SJSA1 (cell line): ENCODE results near the gene PRPF6. TPM values are rescaled to one million over a fixed set of nuclear protein-coding genes. Genes with fewer than 3 reads are reported as not detected.
"Not testable (repeated sequence)": the region's sequence is repeated elsewhere in the genome, so short reads cannot be mapped to it uniquely, and the experiment has no call there.

Experiments used
- DNase-seq, 2 experiments: peaks; one replicate each; pipeline ENCODE4 v3.0.0-alpha.2; 2015 to 2020; ENCODE audit warnings: low spot score in 2 of 2, low read depth in 1 of 2
- H3K27ac ChIP-seq: fragments of 250-450 bp; sonication (Bioruptor Pico); 2 replicates; pipeline ENCODE4 v1.5.1; 2020; ENCODE audit warnings: mild to moderate bottlenecking, moderate library complexity
- H3K27me3 ChIP-seq: fragments of 250-450 bp; sonication (Bioruptor Pico); replicated peaks from 2 replicates; pipeline ENCODE4 v1.5.1; 2020; ENCODE audit warnings: mild to moderate bottlenecking, moderate library complexity
- H3K36me3 ChIP-seq: fragments of 250-450 bp; sonication (Bioruptor Pico); 2 replicates; pipeline ENCODE4 v1.5.1; 2020; ENCODE audit warnings: mild to moderate bottlenecking
- H3K4me1 ChIP-seq: fragments of 250-450 bp; sonication (Bioruptor Pico); replicated peaks from 2 replicates; pipeline ENCODE4 v1.6.1; 2021; ENCODE audit warnings: mild to moderate bottlenecking
- H3K4me3 ChIP-seq: fragments of 250-450 bp; sonication (Bioruptor Pico); 2 replicates; pipeline ENCODE4 v1.5.1; 2020; ENCODE audit warnings: mild to moderate bottlenecking
- H3K9me3 ChIP-seq: fragments of 250-450 bp; sonication (Bioruptor Pico); replicated peaks from 2 replicates; pipeline ENCODE4 v1.5.1; 2020; ENCODE audit warnings: mild to moderate bottlenecking
- total RNA-seq: library from RNA; depleted of rRNA; stranded (reverse); fragments of >200 nt; shearing (Covaris generic); gene quantifications from 2 replicates; pipeline ENCODE4 v1.2.3, GENCODE V29; 2014

The PRPF6 gene
- total RNA-seq, 1 experiment from 2014 or later = 72.1 TPM

DNA sequence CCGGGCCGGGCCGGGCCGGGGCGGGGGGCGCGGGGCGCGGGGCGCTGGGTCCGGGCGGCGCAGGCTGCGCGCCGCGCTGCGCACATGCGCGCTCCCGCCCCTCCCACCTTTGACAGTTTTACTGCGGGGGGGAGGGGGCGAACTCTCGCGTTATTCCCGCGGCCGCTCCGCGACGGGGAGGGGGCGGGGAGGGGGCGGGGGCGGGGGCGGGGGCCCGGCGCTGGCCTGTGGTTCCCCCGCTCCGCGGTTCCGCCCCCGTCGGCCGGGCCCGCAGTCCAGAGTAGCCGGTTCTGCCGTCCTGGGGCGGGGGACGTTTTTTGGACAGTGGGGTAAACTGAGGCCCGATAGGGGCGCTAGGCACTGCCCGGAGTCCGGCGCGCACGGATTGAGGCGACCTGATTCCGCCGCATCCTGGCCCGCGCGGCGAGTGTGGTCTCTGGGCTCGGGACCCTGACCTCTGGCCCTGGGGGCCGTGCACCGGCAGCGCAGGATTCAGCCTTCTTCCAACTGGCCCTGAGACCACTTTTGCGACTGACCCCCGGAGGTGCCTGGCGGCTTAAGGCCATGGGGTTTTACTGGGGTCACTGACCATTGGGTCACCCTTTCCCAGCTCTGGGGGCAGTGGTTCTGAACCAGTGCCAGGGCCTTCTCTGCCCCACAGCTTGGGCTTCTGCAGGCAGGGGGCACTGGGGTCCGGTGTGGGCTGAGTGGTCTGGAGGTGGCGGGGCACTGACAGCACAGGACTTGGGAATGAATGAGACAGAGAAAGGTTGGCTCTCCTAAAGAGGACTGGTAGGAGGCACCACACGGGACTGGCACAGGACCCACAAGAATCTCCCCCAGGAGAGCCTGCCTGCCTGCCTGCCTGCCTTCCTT is 10.9 kb upstream of the PRPF6 start, which contains the start of gene ZNF512B:
Gene ZNF512B, minus strand, starts transcription at position 93 of the 876 bp plus-strand sequence. CDS start 1,980 bp downstream, outside the sequence.
- DNase-seq = peak in 1 of 2 experiments; percentile 75
- Histone ChIP-seq H3K4me3 (peak within 1 kb of the TSS; percentile 75), H3K27ac (no peak within 1 kb of the TSS), H3K27me3 (no peaks in the 10 kb centered on the region), H3K9me3 (0 out of 2 replicates have a peak, but pooled peaks cover 2% of the 10 kb centered on the region), H3K36me3 (peaks cover 36% of the 10 kb centered on the region), H3K4me1 (peaks cover 30% of the 10 kb centered on the region)

DNA sequence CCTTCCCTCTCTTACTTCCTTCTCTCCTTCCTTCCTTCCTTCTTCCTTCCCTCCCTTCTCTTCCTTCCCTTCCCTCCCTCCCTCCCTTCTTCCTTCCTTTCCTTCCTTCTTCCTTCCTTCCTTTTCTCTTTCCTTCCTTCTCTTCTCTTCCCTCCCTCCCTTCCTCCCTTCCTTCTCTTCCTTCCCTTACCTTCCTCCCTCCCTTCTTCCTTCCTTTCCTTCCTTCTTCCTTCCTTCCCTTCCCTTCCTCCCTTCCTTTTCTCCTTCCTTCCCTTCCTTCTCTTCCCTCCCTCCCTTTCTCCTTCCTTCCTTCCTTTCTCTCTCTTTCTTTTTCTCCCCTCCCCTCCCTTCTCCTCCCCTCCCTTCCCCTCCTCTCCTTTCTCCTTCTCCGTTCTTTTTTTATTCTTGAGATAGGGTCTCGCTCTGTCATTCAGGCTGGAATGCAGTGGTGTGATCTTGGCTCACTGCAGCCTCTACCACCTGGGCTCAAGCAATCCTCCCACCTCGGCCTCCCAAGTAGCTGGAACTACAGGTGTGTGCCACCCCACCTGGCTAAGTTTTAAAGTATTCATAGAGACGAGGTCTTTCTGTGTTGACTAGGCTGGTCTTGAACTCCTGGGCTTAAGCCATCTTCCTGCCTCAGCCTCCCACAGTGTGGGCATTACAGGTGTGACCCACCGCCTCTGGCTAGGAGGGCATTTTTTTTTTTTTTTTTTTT is 10.1 kb upstream of the PRPF6 start:
- H3K4me3 ChIP-seq = no peak overlapping the region
- 0 out of 2 replicates have a peak, but pooled peaks cover 2% of the 10 kb centered on the region for H3K9me3 ChIP-seq
- no peak for DNase-seq
- H3K27me3 ChIP-seq = no peaks in the 10 kb centered on the region
- peaks cover 34% of the 10 kb centered on the region for H3K4me1 ChIP-seq
- H3K36me3 ChIP-seq = peaks cover 36% of the 10 kb centered on the region
- no peak overlapping the region for H3K27ac ChIP-seq

DNA sequence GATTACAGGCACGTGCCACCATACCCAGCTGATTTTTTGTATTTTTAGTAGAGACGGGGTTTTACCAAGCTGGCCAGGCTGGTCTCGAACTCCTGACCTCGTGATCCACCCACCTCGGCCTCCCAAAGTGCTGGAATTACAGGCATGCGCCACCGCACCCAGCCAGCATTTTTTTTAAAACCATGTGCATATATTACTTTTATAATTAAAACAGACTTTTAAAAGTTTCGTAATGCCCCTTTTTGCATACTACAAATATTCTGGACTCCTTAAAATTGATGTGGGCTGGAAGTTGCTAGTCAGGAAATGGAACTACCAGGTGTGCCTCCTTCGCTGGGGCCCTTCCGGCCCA is 9.0 kb upstream of the PRPF6 start:
- peaks cover 26% of the 10 kb centered on the region for H3K36me3 ChIP-seq
- not testable (repeated sequence) for DNase-seq, H3K4me3 ChIP-seq, H3K27me3 ChIP-seq, H3K9me3 ChIP-seq, H3K27ac ChIP-seq
- H3K4me1 ChIP-seq = peaks cover 34% of the 10 kb centered on the region

DNA sequence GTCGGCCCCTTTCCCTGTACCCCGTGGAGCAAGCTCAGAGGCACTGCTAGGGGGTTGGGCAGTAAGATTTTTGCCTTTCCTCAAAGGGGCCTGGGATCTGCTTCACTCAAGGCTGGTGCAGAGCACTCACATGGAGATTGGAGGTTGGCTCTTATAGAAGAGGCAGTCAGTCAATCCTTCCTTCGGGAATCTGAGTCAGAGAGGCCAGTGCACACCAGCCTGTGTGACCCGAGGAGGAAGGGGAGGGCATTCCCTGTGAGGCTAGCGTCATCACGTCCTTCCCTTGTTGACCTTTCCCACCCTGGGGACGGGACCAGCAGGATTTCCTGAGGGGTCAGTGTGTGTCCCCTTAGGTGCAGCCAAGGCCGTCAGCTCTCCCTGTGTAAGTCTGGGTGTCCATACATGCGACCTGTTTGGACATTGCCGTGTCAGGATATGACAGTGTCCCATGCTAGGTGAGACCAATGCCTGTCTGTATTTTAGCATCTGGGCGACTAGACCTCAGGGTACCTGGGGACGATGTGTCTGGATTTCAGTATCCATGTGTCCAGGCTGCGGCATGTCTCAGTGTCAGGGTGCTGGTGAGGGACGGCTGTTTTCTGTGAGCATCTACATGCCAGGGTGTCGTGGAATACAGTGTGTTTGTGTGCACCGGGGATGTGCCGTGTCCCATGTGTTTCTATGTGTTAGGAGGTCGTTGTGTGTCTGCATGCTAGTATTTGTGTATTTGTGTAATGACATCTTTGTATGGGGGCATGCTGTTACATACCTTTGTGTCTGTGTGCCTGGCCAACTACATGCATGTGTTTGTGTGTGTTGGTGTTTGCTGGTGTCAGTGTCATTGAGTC is 8.4 kb upstream of the PRPF6 start:
- no peak for DNase-seq
- H3K4me3 ChIP-seq = no peak overlapping the region
- peaks cover 20% of the 10 kb centered on the region for H3K36me3 ChIP-seq
- peaks cover 35% of the 10 kb centered on the region for H3K4me1 ChIP-seq
- H3K9me3 ChIP-seq = 0 out of 2 replicates have a peak, but pooled peaks cover 2% of the 10 kb centered on the region
- H3K27me3 ChIP-seq = no peaks in the 10 kb centered on the region
- H3K27ac ChIP-seq = no peak overlapping the region

DNA sequence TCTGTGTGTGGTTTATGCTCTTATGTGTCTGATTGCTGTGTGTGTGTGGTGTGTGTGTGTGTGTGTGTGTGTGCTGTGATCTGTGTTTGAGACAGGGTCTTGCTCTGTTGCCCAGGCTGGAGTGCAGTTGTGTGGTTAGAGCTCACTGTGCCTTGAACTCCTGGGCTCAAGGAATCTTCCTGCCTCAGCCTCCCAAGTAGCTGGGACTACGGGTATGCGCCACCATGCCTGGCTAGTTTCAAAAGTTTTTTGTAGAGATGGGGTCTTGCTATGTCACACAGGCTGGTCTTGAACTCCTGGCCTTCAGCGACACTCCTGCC is 7.8 kb upstream of the PRPF6 start:
- Histone ChIP-seq H3K27ac (no peak overlapping the region), H3K27me3 (no peaks in the 10 kb centered on the region), H3K4me3 (no peak overlapping the region), H3K36me3 (peaks cover 15% of the 10 kb centered on the region), H3K9me3 (0 out of 2 replicates have a peak, but pooled peaks cover 2% of the 10 kb centered on the region), H3K4me1 (peaks cover 41% of the 10 kb centered on the region)
- DNase-seq = no peak

DNA sequence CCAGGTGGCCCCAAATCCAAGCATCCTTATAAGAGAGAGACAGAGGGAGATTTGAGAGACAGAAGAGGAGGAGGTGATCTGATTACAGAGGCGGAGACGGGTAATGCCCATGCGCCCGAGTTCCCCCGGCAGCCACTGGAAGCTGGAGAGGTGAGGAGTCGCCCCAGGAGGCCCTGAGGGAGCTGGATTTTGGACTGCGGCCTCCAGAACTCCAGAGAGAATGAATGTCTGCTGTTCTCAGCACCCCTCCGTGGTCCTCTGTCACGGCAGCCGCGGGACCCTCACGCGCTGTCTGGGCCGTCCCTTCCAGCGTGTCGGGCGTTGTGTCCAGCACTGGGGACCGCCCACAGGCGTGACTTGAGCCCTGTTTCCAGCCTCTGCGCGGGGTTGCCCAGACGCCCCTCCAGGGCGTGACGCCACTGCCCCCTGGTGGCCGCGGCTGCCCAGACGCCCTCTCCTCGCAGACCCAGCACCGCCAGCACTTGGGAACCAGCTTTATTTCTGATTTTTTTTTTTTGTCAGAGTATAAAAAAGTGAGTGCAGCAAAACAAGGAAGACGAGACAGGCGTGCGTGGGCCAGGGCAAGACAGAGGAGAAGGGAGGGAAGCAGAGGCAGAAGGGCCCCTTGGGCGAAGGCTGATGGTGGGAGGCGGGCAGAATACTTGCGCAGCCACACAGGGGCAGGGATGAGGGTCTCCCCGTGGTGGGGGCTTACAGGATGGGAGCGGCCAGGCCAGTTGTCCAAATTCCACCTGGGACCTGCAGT is 7.1 kb upstream of the PRPF6 start:
- Histone ChIP-seq H3K27ac (no peak overlapping the region), H3K27me3 (no peaks in the 10 kb centered on the region), H3K4me3 (peak overlapping the region; percentile 33), H3K9me3 (0 out of 2 replicates have a peak, but pooled peaks cover 2% of the 10 kb centered on the region), H3K4me1 (peaks cover 44% of the 10 kb centered on the region), H3K36me3 (peaks cover 8% of the 10 kb centered on the region; the same call in 1 of the 2 replicates)
- peak; percentile 83 to 88 for DNase-seq

DNA sequence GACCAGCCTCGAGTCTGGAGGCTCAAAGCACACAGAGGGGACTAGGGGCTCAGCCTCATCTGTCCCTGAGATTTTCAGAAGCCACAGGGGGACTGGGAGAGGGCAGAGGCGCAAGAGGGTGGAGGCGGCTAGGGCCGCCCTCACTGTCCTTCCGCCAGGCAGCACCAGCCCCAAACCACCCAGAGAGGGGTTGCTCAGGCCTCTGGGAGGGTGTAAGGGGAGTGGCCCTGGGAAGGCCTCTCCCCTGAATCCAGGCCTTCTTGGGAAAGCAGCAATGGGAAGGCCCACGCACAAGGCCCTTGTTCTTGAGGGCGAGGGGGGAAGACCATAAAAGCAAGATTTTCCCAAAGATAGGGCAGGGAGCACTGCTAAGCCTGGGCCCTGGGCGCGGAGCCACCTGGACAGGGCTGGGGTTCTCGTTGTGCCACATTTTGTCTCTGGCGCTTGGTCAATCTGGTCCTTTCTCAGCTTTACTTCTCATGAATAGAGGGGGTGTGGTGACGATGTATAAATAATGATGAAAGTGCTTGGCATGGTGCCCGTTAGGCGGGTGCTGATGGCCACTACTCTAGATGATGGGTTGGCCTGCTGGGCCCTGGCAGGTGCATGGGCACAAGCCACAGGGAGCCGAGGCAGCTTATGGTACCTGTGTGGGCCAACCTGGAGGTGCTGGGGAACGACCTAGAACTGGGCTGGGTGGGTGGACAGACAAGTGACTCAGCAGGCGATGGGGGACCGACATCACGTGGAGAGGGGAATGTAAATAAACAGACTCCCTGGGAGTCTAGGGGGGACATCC is 6.3 kb upstream of the PRPF6 start:
- Histone ChIP-seq H3K4me1 (peaks cover 43% of the 10 kb centered on the region), H3K4me3 (no peak overlapping the region), H3K27me3 (peaks cover 1% of the 10 kb centered on the region; the same call in 1 of the 2 replicates), H3K9me3 (0 out of 2 replicates have a peak, but pooled peaks cover 2% of the 10 kb centered on the region), H3K36me3 (peaks cover 3% of the 10 kb centered on the region; the same call in 1 of the 2 replicates), H3K27ac (no peak overlapping the region)
- DNase-seq = peak in 1 of 2 experiments; percentile 47

DNA sequence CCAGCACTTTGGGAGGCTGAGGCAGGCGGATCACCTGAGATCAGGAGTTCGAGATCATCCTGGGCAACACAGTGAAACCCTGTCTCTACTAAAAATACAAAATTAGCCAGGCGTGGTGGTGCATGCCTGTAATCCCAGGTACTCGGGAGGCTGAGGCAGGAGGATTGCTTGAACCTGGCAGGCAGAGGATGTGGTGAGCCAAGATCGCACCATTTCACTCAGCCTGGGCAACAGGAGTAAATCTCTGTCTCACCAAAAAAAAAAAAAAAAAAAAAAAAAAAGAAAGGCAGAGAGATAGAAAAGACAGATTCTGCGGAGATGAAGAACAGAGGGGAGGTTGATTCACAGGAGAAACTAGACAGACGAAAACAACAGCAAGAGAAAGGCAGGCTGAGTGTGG is 4.4 kb upstream of the PRPF6 start:
- peaks cover 51% of the 10 kb centered on the region for H3K4me1 ChIP-seq
- not testable (repeated sequence) for H3K36me3 ChIP-seq, DNase-seq, H3K9me3 ChIP-seq, H3K27me3 ChIP-seq, H3K27ac ChIP-seq, H3K4me3 ChIP-seq

DNA sequence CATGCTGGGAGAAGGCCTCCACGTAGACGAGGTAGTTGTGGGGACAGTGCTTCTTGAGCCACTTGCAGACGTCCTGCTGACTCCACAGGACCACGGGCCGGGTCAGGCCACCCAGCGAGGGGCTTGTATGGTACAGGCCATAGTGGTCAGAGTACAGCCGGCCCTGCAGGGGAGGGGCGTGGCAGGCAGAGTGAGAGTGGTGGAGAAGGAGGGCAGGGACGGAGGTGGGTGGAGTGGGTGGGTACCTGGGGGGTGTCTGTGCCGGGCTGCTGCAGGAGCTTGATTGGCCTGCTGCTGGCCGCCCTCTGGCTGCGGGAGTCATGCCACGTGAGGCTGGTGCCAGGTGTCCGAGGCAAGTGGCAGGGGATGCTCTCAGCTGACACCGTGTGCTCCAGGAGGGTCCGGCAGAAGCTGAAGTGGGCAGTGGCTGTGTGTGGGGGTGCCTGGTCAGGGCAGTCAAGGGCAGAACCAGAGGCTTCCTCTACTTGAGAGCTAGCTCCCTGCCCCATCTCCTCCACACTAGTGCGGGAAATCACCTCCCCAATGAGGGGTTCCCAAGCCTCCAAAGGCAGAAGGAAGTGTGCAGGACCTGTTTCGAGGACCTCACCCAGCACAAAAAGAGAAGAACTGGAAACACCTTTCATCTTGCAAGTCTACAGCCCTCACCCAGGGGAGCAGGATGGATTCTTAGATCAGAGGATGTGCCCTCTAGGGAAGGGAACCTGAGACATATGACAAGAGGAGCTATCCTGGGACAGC is 3.8 kb upstream of the PRPF6 start:
- peaks cover 6% of the 10 kb centered on the region; the same call in 1 of the 2 replicates for H3K27me3 ChIP-seq
- H3K4me3 ChIP-seq = no peak overlapping the region
- H3K36me3 ChIP-seq = peaks cover under 1% of the 10 kb centered on the region; the same call in 1 of the 2 replicates
- H3K4me1 ChIP-seq = peaks cover 54% of the 10 kb centered on the region
- H3K27ac ChIP-seq = no peak overlapping the region
- DNase-seq = no peak
- H3K9me3 ChIP-seq = no peaks in the 10 kb centered on the region

DNA sequence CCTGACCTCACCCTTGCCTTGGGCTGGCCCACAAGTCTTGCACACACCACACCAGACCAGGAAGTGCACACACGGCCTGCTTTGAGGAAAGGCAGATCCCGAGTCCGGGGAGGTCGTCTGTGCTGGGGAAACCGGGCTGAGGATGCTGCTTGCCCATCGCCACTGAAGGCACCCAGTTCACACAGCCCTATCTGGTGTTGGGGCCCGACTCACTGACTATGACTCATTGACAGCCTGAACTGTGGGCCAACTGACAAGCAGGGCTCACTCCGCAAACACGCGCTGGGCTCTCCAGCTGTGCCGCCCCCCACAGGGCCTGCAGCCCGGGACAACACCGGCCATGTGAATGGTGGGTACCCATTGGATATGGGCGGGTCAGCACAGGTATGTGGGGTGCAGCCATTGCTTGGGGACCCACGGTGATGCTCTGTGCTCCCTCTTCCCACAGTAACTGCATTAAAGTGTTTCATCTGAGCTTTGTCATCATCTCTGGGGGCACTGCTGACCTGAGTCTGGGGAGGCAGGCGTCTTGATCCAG is 3.1 kb upstream of the PRPF6 start:
- Histone ChIP-seq H3K27ac (no peak overlapping the region), H3K36me3 (peaks cover 7% of the 10 kb centered on the region), H3K4me1 (peaks cover 54% of the 10 kb centered on the region), H3K4me3 (no peak overlapping the region), H3K9me3 (no peaks in the 10 kb centered on the region), H3K27me3 (peaks cover 6% of the 10 kb centered on the region; the same call in 1 of the 2 replicates)
- peak in 1 of 2 experiments; percentile 67 for DNase-seq
